Vagina (tissue), 2 donors: Measurements from ENCODE around the gene RPIA. TPM values are rescaled to one million over a fixed set of nuclear protein-coding genes. Genes with fewer than 3 reads are reported as not detected.

ENCODE experiments used
- DNase-seq, 2 donors: peaks; one replicate each; pipeline ENCODE4 v3.0.0-alpha.2; 2017; ENCODE audit errors: extremely low spot score in 2 of 2
- H3K27ac ChIP-seq: fragments of 200-600 bp; sonication (generic); one replicate; pipeline ENCODE4 v1.5.1; 2019
- H3K27me3 ChIP-seq: fragments of 200-600 bp; sonication (generic); one replicate; pipeline ENCODE4 v1.5.1; 2019
- H3K36me3 ChIP-seq, 2 donors: fragments of 200-600 bp; sonication (generic); one replicate each; pipeline ENCODE4 v1.5.1; 2017 to 2019
- H3K4me1 ChIP-seq: fragments of 200-600 bp; sonication (generic); one replicate; pipeline ENCODE4 v1.5.1; 2019
- H3K4me3 ChIP-seq, 2 donors: fragments of 200-600 bp; sonication (generic); 1 replicate in 1 of 2; 2 replicates in 1 of 2; pipeline ENCODE4 v1.5.1; 2016 to 2019
- H3K9me3 ChIP-seq: fragments of 200-600 bp; sonication (generic); one replicate; pipeline ENCODE4 v1.5.1; 2019
- POLR2A ChIP-seq, 2 donors: fragments of 450-650 bp; IDR thresholded peaks; one replicate each; pipeline ENCODE4 v1.6.1; 2017; ENCODE audit warnings: antibody characterized with exemption in 2 of 2, mild to moderate bottlenecking in 2 of 2, moderate library complexity in 2 of 2
- POLR2AphosphoS5 ChIP-seq, 2 donors: sonication (generic); formaldehyde crosslinking; IDR thresholded peaks; one replicate each; pipeline ENCODE4 v1.9.0; 2017; ENCODE audit warnings: antibody characterized with exemption in 2 of 2, mild to moderate bottlenecking in 2 of 2, low read depth in 1 of 2; ENCODE audit not compliant: insufficient read depth in 1 of 2
- intact Hi-C: fragments of 100-400 bp; cut with DNase I; formaldehyde crosslinking; loops from one replicate; pipeline ENCODE4 v1.15.1; 2023
- total RNA-seq: library from RNA; depleted of rRNA; stranded (reverse); fragments of >200 nt; gene quantifications from one replicate; pipeline ENCODE4 v1.2.3, GENCODE V29; 2016
- TF ChIP-seq, protein P1 (sequence below), 3 experiments: fragments of 450-650 bp in 2 of 3; fragments of 200-600 bp in 1 of 3; sonication (generic) in 1 of 3; IDR thresholded peaks; one replicate each; pipeline ENCODE4 v1.5.1; 2017 to 2019; ENCODE audit warnings: antibody characterized with exemption in 3 of 3, mild to moderate bottlenecking in 2 of 3, moderate library complexity in 2 of 3

RPIA gene
- total RNA-seq, 1 donor from 2014 or later: 10.8 TPM

DNA sequence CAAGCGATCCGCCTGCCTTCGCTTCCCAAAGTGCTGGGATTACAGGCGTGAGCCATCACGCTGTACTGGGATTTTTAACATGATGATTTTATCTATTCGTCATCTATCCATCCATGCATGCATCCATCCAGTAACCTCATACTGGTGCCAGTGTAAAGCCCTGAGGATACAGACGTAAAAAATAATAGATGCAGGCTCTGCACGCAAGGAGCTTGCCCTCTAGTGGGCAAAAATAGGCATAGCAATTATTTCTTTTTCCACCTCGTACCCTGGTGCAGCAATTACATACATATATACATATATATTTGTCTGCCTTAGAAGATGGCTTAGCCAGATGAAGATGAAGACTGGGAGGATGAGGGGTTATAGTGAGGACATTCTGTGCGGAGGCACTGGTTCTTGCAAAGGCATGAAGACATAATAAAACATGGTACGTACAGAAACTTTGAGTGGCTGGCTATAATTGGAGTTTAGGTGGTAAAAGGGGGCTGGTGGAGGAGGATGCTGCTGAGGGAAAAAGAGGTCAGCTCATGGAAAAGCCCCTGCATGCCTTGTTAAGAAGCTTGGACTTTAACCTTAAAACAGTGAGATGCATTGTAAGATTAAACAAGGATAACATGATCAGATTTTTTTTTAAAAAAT, 19.6 kb upstream of the RPIA start:
- no peak overlapping the region for H3K4me3 ChIP-seq
- H3K36me3 ChIP-seq: no peaks in the 10 kb centered on the region
- H3K4me1 ChIP-seq: no peaks in the 10 kb centered on the region
- intact Hi-C loops: loop anchor here (5.0 kb wide), 1 partner anchor 80 kb away; no protein-coding TSS in a partner anchor
- no peak for TF ChIP-seq POLR2AphosphoS5 (IDR thresholded peaks at IDR 0.05; ENCODE audit: insufficient read depth in 1 of 2, low read depth in 1 of 2)
- no peak for TF ChIP-seq POLR2A (IDR thresholded peaks at IDR 0.05)
- TF ChIP-seq, protein P1, sequence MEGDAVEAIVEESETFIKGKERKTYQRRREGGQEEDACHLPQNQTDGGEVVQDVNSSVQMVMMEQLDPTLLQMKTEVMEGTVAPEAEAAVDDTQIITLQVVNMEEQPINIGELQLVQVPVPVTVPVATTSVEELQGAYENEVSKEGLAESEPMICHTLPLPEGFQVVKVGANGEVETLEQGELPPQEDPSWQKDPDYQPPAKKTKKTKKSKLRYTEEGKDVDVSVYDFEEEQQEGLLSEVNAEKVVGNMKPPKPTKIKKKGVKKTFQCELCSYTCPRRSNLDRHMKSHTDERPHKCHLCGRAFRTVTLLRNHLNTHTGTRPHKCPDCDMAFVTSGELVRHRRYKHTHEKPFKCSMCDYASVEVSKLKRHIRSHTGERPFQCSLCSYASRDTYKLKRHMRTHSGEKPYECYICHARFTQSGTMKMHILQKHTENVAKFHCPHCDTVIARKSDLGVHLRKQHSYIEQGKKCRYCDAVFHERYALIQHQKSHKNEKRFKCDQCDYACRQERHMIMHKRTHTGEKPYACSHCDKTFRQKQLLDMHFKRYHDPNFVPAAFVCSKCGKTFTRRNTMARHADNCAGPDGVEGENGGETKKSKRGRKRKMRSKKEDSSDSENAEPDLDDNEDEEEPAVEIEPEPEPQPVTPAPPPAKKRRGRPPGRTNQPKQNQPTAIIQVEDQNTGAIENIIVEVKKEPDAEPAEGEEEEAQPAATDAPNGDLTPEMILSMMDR (IDR thresholded peaks at IDR 0.05): peak; percentile 48 to 81 (median 80)
- H3K27me3 ChIP-seq: no peaks in the 10 kb centered on the region
- no peak for DNase-seq
- no peaks in the 10 kb centered on the region for H3K9me3 ChIP-seq
- no peak overlapping the region for H3K27ac ChIP-seq

DNA sequence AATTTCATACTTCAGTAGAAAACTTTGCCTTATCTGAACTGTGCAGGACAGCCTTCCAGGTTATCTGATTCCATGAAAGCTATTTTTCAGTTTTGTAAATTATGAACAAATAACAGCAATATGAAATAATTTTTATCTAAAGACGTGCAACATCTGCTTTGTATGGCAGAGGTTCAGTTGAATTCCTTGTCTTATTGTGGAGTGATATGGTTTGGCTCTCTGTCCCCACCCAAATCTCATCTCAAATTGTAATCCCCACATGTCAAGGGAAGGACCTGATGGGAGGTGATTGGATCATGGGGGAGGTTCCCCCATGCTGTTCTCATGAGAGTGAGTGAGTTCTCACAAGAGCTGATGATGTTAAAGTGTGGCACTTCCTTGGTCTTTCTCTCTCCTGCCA, 18.1 kb upstream of the RPIA start:
- Histone ChIP-seq H3K36me3 (no peaks in the 10 kb centered on the region), H3K4me1 (no peaks in the 10 kb centered on the region), H3K9me3 (no peaks in the 10 kb centered on the region), H3K27me3 (no peaks in the 10 kb centered on the region), H3K4me3 (no peak overlapping the region), H3K27ac (no peak overlapping the region)
- TF ChIP-seq, protein P1 (IDR thresholded peaks at IDR 0.05): no peak
- TF ChIP-seq POLR2AphosphoS5 (IDR thresholded peaks at IDR 0.05; ENCODE audit: insufficient read depth in 1 of 2, low read depth in 1 of 2) (no peak), POLR2A (IDR thresholded peaks at IDR 0.05) (no peak)
- DNase-seq: no peak
- intact Hi-C loops: loop anchor here (5.0 kb wide), 1 partner anchor 81 kb away; no protein-coding TSS in a partner anchor

DNA sequence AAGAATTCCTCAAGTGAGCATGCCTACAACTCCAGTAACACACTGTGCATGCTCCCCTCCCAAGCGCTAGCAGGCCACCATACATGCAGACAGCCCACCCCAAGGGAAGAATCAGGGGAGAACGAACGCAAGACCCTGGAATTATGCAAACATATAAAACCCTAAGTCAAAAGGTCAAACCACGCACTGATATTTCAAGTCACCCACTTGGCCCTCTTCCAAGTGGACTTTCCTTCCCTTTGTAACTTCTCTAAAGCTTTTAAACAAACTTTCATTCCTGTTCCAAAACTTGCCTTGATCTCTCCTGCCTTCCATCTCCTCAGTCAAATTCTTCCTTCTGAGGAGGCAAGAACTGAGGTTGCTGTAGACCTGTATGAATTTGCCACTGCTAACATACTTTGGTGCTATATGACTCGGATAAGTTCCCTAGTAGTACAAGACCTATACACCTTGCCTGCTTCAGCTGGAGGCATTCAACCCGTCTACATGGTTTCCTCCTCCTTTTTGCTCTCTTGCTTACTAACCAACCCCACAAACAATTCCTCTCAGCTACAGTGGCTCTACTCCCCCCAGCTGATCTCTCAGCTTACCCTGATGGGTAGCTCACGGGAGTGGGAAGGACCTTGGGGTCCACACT, 11.1 kb upstream of the RPIA start:
- Histone ChIP-seq H3K27ac (no peak overlapping the region), H3K27me3 (no peaks in the 10 kb centered on the region), H3K9me3 (no peaks in the 10 kb centered on the region), H3K4me1 (no peaks in the 10 kb centered on the region), H3K4me3 (no peak overlapping the region), H3K36me3 (no peaks in the 10 kb centered on the region)
- intact Hi-C loops: no loop called here
- no peak for DNase-seq
- TF ChIP-seq POLR2A (IDR thresholded peaks at IDR 0.05): no peak
- TF ChIP-seq, protein P1 (IDR thresholded peaks at IDR 0.05): no peak
- TF ChIP-seq POLR2AphosphoS5 (IDR thresholded peaks at IDR 0.05; ENCODE audit: insufficient read depth in 1 of 2, low read depth in 1 of 2): no peak

DNA sequence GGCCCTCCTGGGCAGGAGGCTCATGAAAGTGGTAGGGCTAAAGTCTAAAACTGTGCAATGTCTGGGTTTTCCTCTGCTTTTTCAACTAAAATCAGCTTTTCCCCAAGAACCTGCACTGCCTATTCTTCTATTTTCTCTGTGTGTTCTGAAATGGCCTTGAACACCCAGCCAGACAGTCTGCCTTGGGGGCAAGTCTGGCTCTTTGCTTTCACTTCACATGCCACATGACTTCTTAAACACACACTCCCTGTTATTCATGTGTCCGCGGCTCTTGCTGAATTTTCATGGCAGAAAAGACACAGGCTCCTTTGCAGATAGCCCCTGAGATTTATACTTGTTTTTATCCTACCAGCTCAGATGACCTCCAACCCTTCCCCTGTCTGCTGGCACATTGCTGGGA, 10.6 kb upstream of the RPIA start:
- Histone ChIP-seq H3K27me3 (no peaks in the 10 kb centered on the region), H3K4me1 (no peaks in the 10 kb centered on the region), H3K9me3 (no peaks in the 10 kb centered on the region), H3K36me3 (no peaks in the 10 kb centered on the region), H3K4me3 (no peak overlapping the region), H3K27ac (no peak overlapping the region)
- TF ChIP-seq, protein P1 (IDR thresholded peaks at IDR 0.05): no peak
- no peak for TF ChIP-seq POLR2A (IDR thresholded peaks at IDR 0.05)
- TF ChIP-seq POLR2AphosphoS5 (IDR thresholded peaks at IDR 0.05; ENCODE audit: insufficient read depth in 1 of 2, low read depth in 1 of 2): no peak
- no peak for DNase-seq
- intact Hi-C loops: no loop called here
